PFSK-1 (cell line): ENCODE measurements around the gene HES3.

Source experiments
- FOXP2 ChIP-seq: optimal IDR thresholded peaks from 2 replicates; pipeline ENCODE3; 2011; ENCODE audit warnings: borderline replicate concordance, control low read depth, inconsistent platforms; ENCODE audit not compliant: insufficient read depth; ENCODE audit errors: extremely low read length, extremely low read depth
- POLR2AphosphoS5 ChIP-seq: IDR thresholded peaks from 2 replicates; pipeline ENCODE4 v1.6.1; 2012; ENCODE audit warnings: low read depth, mild to moderate bottlenecking, control low read depth, low read length, moderate library complexity
- REST ChIP-seq, 2 experiments: IDR thresholded peaks; 2 replicates each; pipeline versions ENCODE4 v1.6.1 to v1.8.0; 2011 to 2012; ENCODE audit warnings: low read depth in 2 of 2, low read length in 2 of 2, control low read depth in 1 of 2, inconsistent platforms in 1 of 2, mild to moderate bottlenecking in 1 of 2, moderate library complexity in 1 of 2; ENCODE audit not compliant: insufficient read depth in 1 of 2
- SIN3A ChIP-seq: IDR thresholded peaks from 2 replicates; pipeline ENCODE4 v1.6.1; 2012; ENCODE audit warnings: mild to moderate bottlenecking, low read length, moderate library complexity, borderline replicate concordance; ENCODE audit not compliant: insufficient read depth
- TAF1 ChIP-seq: IDR thresholded peaks from 2 replicates; pipeline ENCODE4 v1.6.1; 2012; ENCODE audit warnings: low read length, control low read depth, borderline replicate concordance; ENCODE audit not compliant: insufficient read depth

The HES3 gene

GRCh38 chr1:6244401-6245049 is 546 bp downstream of the HES3 start:
- TF ChIP-seq SIN3A: no peak
- no peak for TF ChIP-seq REST (IDR thresholded peaks at IDR 0.05; ENCODE audit: insufficient read depth in 1 of 2, low read depth in 2 of 2, low read length in 2 of 2)
- no peak for TF ChIP-seq POLR2AphosphoS5
- TF ChIP-seq TAF1: no peak
- no peak for TF ChIP-seq FOXP2

GRCh38 chr1:6245086-6245868 is 1.3 kb downstream of the HES3 start:
- TF ChIP-seq POLR2AphosphoS5 (no peak), FOXP2 (peak; percentile 23), SIN3A (peak; percentile 99; the same call in 1 of the 2 replicates), REST (IDR thresholded peaks at IDR 0.05; ENCODE audit: insufficient read depth in 1 of 2, low read depth in 2 of 2, low read length in 2 of 2) (peak; percentile 97 to 99), TAF1 (no peak)

DNA sequence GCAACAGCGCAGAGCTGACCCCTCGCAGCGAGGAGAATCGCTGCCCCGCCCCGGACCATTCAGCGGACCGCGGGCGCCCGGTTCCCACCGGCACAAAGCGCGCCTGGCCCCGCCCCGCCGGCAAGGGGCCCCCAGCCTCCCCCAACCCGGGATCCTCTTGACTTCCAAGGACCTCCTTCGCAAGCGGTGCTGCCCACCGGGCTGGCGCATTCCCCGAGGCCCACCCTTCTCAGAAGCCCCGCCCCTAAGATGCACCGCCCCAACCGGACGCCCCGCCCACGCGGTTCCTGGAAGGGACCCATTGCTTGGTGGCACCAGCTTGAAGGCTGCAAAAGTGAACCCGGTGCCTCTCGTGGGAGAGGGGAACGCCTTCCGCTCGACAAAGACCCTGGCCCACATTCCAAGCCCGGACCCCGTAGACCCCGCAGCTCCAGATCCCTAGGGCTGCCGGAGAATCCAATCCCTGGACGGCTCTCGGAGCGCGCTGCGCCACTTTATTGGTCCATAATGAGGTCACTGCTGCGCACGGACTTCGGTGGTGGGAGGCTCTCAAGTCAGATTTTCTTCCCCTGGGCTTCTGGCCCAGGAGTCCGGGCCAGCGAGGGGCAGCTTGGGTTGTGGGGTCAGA is 2.0 kb downstream of the HES3 start:
- TF ChIP-seq POLR2AphosphoS5 (no peak), FOXP2 (no peak), TAF1 (no peak), REST (IDR thresholded peaks at IDR 0.05; ENCODE audit: insufficient read depth in 1 of 2, low read depth in 2 of 2, low read length in 2 of 2) (peak in 1 of 2 experiments; percentile 46; a peak in 2 of 4 replicates)

DNA sequence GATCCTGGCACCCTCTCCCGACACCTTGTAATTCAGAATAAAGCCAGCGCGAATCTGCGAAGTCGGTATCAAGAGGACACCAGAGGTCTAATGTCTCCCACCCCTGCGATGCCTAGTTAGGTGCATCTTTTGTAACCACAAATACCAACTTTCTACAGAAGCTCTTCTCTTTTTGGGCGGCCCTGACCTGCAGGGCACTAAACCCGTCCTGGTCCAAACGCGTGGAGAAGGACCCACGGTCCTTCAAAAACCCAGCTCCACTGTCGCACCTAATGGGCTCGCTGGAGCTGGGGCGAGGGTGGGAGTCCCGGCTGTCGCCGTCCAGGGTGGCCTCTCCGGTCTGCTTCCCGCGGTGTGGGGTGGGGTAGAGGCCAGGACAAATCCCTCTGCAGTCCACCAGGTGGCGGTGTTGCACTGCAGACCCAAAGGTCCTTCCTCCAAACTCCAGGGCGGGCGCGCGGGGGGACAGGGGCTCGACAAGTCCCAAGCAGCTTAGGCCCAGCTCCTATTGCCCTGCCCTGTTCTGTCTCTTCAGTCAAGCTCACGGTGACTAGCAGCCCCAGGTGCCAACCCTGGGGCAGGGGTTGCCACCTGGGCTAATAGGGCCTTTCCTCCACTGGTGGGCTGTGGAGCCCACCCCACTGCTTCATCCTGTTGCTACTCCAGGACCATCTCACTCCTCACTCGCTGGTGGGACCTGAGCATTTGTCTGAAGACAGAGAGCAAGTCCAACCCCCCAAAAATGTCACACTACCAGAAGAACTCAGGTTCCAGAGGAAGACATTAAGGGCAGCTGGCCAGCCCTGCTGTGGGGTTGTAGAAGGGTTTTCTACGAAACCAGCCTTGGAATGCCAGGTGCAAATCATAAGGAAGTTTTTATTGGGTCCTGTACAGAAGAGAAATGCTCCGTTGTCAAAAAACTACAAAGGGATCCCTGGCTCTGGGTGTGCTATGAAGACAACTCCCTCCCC is 2.8 kb downstream of the HES3 start:
- TF ChIP-seq FOXP2 (peak; percentile 44), TAF1 (no peak), REST (IDR thresholded peaks at IDR 0.05; ENCODE audit: insufficient read depth in 1 of 2, low read depth in 2 of 2, low read length in 2 of 2) (peak; percentile 56 to 65; a peak in 2 of 4 replicates)
